Measurements from ENCODE around the gene ITPR1. TPM values are rescaled to one million over a fixed set of nuclear protein-coding genes. Genes with fewer than 3 reads are reported as not detected.

Gene ITPR1
- total and polyA plus RNA-seq, 2 experiments from 2014 or later, result 6.8 to 21.0 TPM

DNA sequence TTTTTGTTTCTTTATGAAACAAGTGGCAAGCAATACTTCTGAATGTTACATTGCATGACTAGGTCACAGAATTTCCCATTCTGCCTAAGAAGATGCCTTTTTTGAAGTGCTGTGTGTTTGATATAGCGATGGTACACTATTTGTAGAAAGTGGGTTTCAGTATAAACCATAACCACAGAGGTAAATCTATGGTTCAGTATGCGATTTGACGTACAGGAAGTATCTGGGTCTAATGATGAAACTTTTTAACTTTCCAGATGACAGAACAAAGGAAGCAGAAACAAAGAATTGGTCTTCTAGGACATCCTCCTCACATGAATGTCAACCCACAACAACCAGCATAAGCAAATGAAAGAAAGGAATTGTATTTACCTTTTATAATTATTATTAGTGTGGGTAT, 352.7 kb downstream of the ITPR1 start:
- ATAC-seq (no peak), DNase-seq (ENCODE audit: low spot score) (no peak)
- no peak overlapping the region for H3K4me3 Mint-ChIP-seq
- Histone ChIP-seq H3K79me2 (replicated peaks; ENCODE audit: insufficient read depth) (no peaks in the 10 kb centered on the region), H3K36me3 (ENCODE audit: insufficient read depth) (no peaks in the 10 kb centered on the region), H3K9me2 (ENCODE audit: insufficient read depth) (no peaks in the 10 kb centered on the region), H4K20me1 (replicated peaks; ENCODE audit: insufficient read depth) (no peaks in the 10 kb centered on the region), H3K27me3 (ENCODE audit: insufficient read depth) (no peaks in the 10 kb centered on the region), H2AFZ (no peak overlapping the region), H3K4me3 (no peak overlapping the region), H3K4me2 (no peak overlapping the region), H3K4me1 (ENCODE audit: insufficient read depth) (peaks cover 13% of the 10 kb centered on the region; the same call in 1 of the 2 replicates), H3K27ac (ENCODE audit: low read depth) (no peak overlapping the region), H3F3A (replicated peaks; ENCODE audit: low read depth) (no peaks in the 10 kb centered on the region)
- TF ChIP-seq, protein P1, sequence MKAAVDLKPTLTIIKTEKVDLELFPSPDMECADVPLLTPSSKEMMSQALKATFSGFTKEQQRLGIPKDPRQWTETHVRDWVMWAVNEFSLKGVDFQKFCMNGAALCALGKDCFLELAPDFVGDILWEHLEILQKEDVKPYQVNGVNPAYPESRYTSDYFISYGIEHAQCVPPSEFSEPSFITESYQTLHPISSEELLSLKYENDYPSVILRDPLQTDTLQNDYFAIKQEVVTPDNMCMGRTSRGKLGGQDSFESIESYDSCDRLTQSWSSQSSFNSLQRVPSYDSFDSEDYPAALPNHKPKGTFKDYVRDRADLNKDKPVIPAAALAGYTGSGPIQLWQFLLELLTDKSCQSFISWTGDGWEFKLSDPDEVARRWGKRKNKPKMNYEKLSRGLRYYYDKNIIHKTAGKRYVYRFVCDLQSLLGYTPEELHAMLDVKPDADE (IDR thresholded peaks at IDR 0.05), result no peak
- TF ChIP-seq EZH2 (IDR thresholded peaks at IDR 0.05; ENCODE audit: low read depth, unreplicated experiment), result no peak
- no peak for TF ChIP-seq JUNB (IDR thresholded peaks at IDR 0.05; ENCODE audit: unreplicated experiment)
- TF ChIP-seq CREB1 (CRISPR knock-in tag; IDR thresholded peaks at IDR 0.05; ENCODE audit: low read depth), result no peak
- H3K9me3 Mint-ChIP-seq, result no peaks in the 10 kb centered on the region
- no peak overlapping the region for H3K27ac Mint-ChIP-seq
- peaks cover 13% of the 10 kb centered on the region; the same call in 2 of the 3 replicates for H3K4me1 Mint-ChIP-seq
- no peaks in the 10 kb centered on the region for H3K36me3 Mint-ChIP-seq (ENCODE audit: low read depth)
- H3K27me3 Mint-ChIP-seq (ENCODE audit: insufficient read depth, low read depth, poor library complexity), result no peaks in the 10 kb centered on the region

DNA sequence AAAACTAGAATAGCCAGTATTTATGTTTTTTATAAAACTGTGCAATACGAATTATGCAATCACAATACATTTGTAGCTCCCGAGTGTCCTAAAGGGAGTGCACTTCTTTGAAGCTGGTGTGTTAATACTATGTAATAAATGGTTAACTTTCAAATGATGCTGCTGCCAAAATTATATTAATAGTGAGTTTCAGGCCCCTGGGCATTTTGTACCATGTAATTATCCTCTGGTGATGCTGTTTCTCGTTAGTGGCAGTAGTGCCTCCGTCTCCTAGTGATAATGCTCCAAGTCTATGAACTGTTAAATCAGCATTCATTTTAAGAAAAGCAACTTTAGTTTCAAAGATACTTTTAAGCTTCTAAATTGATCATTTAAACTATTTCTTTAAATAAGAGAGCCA, 353.4 kb downstream of the ITPR1 start:
- no peaks in the 10 kb centered on the region for H3K27me3 Mint-ChIP-seq (ENCODE audit: insufficient read depth, low read depth, poor library complexity)
- Histone ChIP-seq H3K4me1 (ENCODE audit: insufficient read depth) (peaks cover 7% of the 10 kb centered on the region; the same call in 1 of the 2 replicates), H4K20me1 (replicated peaks; ENCODE audit: insufficient read depth) (no peaks in the 10 kb centered on the region), H3K79me2 (replicated peaks; ENCODE audit: insufficient read depth) (no peaks in the 10 kb centered on the region), H3K4me3 (no peak overlapping the region), H3F3A (replicated peaks; ENCODE audit: low read depth) (no peaks in the 10 kb centered on the region), H3K4me2 (no peak overlapping the region), H3K36me3 (ENCODE audit: insufficient read depth) (no peaks in the 10 kb centered on the region), H3K27ac (ENCODE audit: low read depth) (no peak overlapping the region), H3K9me2 (ENCODE audit: insufficient read depth) (no peaks in the 10 kb centered on the region), H3K27me3 (ENCODE audit: insufficient read depth) (no peaks in the 10 kb centered on the region), H2AFZ (no peak overlapping the region)
- no peaks in the 10 kb centered on the region for H3K9me3 Mint-ChIP-seq
- TF ChIP-seq JUNB (IDR thresholded peaks at IDR 0.05; ENCODE audit: unreplicated experiment) (no peak), NANOG (IDR thresholded peaks at IDR 0.05; ENCODE audit: borderline replicate concordance) (no peak), POLR2AphosphoS5 (IDR thresholded peaks at IDR 0.05; ENCODE audit: low read depth) (no peak), EZH2 (IDR thresholded peaks at IDR 0.05; ENCODE audit: low read depth, unreplicated experiment) (no peak), CREB1 (CRISPR knock-in tag; IDR thresholded peaks at IDR 0.05; ENCODE audit: low read depth) (no peak), EZH2phosphoT487 (IDR thresholded peaks at IDR 0.05; ENCODE audit: unreplicated experiment) (no peak), ZNF331 (CRISPR knock-in tag; IDR thresholded peaks at IDR 0.05; ENCODE audit: low read depth) (no peak), ZNF114 (CRISPR knock-in tag; IDR thresholded peaks at IDR 0.05) (no peak), STAT1 (IDR thresholded peaks at IDR 0.05; ENCODE audit: unreplicated experiment) (no peak)
- TF ChIP-seq, protein P2, sequence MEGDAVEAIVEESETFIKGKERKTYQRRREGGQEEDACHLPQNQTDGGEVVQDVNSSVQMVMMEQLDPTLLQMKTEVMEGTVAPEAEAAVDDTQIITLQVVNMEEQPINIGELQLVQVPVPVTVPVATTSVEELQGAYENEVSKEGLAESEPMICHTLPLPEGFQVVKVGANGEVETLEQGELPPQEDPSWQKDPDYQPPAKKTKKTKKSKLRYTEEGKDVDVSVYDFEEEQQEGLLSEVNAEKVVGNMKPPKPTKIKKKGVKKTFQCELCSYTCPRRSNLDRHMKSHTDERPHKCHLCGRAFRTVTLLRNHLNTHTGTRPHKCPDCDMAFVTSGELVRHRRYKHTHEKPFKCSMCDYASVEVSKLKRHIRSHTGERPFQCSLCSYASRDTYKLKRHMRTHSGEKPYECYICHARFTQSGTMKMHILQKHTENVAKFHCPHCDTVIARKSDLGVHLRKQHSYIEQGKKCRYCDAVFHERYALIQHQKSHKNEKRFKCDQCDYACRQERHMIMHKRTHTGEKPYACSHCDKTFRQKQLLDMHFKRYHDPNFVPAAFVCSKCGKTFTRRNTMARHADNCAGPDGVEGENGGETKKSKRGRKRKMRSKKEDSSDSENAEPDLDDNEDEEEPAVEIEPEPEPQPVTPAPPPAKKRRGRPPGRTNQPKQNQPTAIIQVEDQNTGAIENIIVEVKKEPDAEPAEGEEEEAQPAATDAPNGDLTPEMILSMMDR (conservative IDR thresholded peaks at IDR 0.05; ENCODE audit: low read depth in 2 of 2), result no peak
- TF ChIP-seq, protein P1 (IDR thresholded peaks at IDR 0.05), result no peak
- TF ChIP-seq, protein P3, sequence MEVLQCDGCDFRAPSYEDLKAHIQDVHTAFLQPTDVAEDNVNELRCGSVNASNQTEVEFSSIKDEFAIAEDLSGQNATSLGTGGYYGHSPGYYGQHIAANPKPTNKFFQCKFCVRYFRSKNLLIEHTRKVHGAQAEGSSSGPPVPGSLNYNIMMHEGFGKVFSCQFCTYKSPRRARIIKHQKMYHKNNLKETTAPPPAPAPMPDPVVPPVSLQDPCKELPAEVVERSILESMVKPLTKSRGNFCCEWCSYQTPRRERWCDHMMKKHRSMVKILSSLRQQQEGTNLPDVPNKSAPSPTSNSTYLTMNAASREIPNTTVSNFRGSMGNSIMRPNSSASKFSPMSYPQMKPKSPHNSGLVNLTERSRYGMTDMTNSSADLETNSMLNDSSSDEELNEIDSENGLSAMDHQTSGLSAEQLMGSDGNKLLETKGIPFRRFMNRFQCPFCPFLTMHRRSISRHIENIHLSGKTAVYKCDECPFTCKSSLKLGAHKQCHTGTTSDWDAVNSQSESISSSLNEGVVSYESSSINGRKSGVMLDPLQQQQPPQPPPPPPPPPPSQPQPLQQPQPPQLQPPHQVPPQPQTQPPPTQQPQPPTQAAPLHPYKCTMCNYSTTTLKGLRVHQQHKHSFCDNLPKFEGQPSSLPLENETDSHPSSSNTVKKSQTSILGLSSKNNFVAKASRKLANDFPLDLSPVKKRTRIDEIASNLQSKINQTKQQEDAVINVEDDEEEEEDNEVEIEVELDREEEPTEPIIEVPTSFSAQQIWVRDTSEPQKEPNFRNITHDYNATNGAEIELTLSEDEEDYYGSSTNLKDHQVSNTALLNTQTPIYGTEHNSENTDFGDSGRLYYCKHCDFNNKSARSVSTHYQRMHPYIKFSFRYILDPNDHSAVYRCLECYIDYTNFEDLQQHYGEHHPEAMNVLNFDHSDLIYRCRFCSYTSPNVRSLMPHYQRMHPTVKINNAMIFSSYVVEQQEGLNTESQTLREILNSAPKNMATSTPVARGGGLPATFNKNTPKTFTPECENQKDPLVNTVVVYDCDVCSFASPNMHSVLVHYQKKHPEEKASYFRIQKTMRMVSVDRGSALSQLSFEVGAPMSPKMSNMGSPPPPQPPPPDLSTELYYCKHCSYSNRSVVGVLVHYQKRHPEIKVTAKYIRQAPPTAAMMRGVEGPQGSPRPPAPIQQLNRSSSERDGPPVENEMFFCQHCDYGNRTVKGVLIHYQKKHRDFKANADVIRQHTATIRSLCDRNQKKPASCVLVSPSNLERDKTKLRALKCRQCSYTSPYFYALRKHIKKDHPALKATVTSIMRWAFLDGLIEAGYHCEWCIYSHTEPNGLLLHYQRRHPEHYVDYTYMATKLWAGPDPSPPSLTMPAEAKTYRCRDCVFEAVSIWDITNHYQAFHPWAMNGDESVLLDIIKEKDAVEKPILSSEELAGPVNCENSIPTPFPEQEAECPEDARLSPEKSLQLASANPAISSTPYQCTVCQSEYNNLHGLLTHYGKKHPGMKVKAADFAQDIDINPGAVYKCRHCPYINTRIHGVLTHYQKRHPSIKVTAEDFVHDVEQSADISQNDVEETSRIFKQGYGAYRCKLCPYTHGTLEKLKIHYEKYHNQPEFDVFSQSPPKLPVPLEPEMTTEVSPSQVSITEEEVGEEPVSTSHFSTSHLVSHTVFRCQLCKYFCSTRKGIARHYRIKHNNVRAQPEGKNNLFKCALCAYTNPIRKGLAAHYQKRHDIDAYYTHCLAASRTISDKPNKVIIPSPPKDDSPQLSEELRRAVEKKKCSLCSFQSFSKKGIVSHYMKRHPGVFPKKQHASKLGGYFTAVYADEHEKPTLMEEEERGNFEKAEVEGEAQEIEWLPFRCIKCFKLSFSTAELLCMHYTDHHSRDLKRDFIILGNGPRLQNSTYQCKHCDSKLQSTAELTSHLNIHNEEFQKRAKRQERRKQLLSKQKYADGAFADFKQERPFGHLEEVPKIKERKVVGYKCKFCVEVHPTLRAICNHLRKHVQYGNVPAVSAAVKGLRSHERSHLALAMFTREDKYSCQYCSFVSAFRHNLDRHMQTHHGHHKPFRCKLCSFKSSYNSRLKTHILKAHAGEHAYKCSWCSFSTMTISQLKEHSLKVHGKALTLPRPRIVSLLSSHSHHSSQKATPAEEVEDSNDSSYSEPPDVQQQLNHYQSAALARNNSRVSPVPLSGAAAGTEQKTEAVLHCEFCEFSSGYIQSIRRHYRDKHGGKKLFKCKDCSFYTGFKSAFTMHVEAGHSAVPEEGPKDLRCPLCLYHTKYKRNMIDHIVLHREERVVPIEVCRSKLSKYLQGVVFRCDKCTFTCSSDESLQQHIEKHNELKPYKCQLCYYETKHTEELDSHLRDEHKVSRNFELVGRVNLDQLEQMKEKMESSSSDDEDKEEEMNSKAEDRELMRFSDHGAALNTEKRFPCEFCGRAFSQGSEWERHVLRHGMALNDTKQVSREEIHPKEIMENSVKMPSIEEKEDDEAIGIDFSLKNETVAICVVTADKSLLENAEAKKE (CRISPR knock-in tag; IDR thresholded peaks at IDR 0.05), result no peak
- H3K27ac Mint-ChIP-seq, result no peak overlapping the region
- DNase-seq (ENCODE audit: low spot score) (no peak), ATAC-seq (no peak)
- H3K36me3 Mint-ChIP-seq (ENCODE audit: low read depth), result no peaks in the 10 kb centered on the region
- H3K4me1 Mint-ChIP-seq, result peaks cover 7% of the 10 kb centered on the region; the same call in 2 of the 3 replicates
- H3K4me3 Mint-ChIP-seq, result no peak overlapping the region

All from GM23338 (cell line).